Measurements from ENCODE around the gene LCOR.

- TF ChIP-seq CTCF (IDR thresholded peaks at IDR 0.05; ENCODE audit: low read depth, low read length, missing input control): no peak
- TF ChIP-seq MAX (IDR thresholded peaks at IDR 0.05): no peak
- TF ChIP-seq REST (IDR thresholded peaks at IDR 0.05): no peak
Measured at GRCh38 chr10:97039538-97040247, 207.6 kb downstream of the LCOR start.
